ENCODE results near the gene SOS2. TPM values are rescaled to one million over a fixed set of nuclear protein-coding genes. Genes with fewer than 3 reads are reported as not detected.

SOS2 gene

Small RNA genes within 50 kb of the gene (small RNA-seq; reads per million reads assigned to genes)
- gene RF00019, result not detected

Data from skeletal muscle satellite cell (primary cell).